Neural cell (in vitro differentiated cells): ENCODE data around the gene PRKAG2. TPM values are rescaled to one million over a fixed set of nuclear protein-coding genes. Genes with fewer than 3 reads are reported as not detected.

Source experiments
- H2AFZ ChIP-seq: fragments of 200-600, 300-800 bp; sonication (generic), shearing (Covaris generic); 2 replicates; pipeline ENCODE4 v1.6.0; 2014; ENCODE audit warnings: low read depth, mild to moderate bottlenecking, antibody characterized with exemption, low read length, moderate library complexity
- H3F3A ChIP-seq: fragments of 200-600 bp; shearing (Covaris generic); 2 replicates; pipeline ENCODE4 v1.6.1; 2016; ENCODE audit warnings: mild to moderate bottlenecking, moderate library complexity, mixed read lengths, antibody characterized with exemption, low read length; ENCODE audit not compliant: insufficient read depth, poor library complexity, severe bottlenecking
- H3K27ac ChIP-seq: fragments of 200-600, 300-800 bp; sonication (generic), shearing (Covaris generic); 2 replicates; pipeline ENCODE4 v1.5.1; 2014; ENCODE audit warnings: mild to moderate bottlenecking, low read length, moderate library complexity
- H3K27me3 ChIP-seq: fragments of 300-800, 200-600 bp; sonication (generic), shearing (Covaris generic); 2 replicates; pipeline ENCODE4 v1.6.0; 2014; ENCODE audit warnings: mild to moderate bottlenecking, low read depth, low read length, moderate library complexity; ENCODE audit not compliant: insufficient read depth
- H3K36me3 ChIP-seq: fragments of 300-800, 200-600 bp; sonication (generic), shearing (Covaris generic); 2 replicates; pipeline ENCODE4 v1.5.1; 2014; ENCODE audit warnings: mild to moderate bottlenecking, antibody characterized with exemption, low read length, moderate library complexity; ENCODE audit not compliant: insufficient read depth
- H3K4me2 ChIP-seq: fragments of 300-800, 200-600 bp; sonication (generic), shearing (Covaris generic); 2 replicates; pipeline ENCODE4 v1.6.0; 2014; ENCODE audit warnings: mild to moderate bottlenecking, low read length
- H3K4me3 ChIP-seq: fragments of 300-800, 200-600 bp; sonication (generic), shearing (Covaris generic); 2 replicates; pipeline ENCODE4 v1.5.1; 2014; ENCODE audit warnings: mild to moderate bottlenecking, low read length, moderate library complexity
- H3K79me2 ChIP-seq: fragments of 200-600 bp; shearing (Covaris generic); replicated peaks from 2 replicates; pipeline ENCODE4 v1.6.0; 2014; ENCODE audit warnings: mild to moderate bottlenecking, low read length, moderate library complexity; ENCODE audit not compliant: insufficient read depth
- H3K9ac ChIP-seq: fragments of 300-800, 200-600 bp; sonication (generic), shearing (Covaris generic); 2 replicates; pipeline ENCODE4 v1.6.1; 2016; ENCODE audit warnings: mild to moderate bottlenecking, low read length, mixed read lengths
- H3K9me2 ChIP-seq: fragments of 200-600 bp; shearing (Covaris generic); 2 replicates; pipeline ENCODE4 v1.6.1; 2016; ENCODE audit warnings: mild to moderate bottlenecking, low read length, mixed read lengths; ENCODE audit not compliant: insufficient read depth
- H3K9me3 ChIP-seq: fragments of 200-600, 300-800 bp; sonication (generic), shearing (Covaris generic); 2 replicates; pipeline ENCODE4 v1.6.1; 2016; ENCODE audit warnings: mild to moderate bottlenecking, mixed run types, low read length, moderate library complexity, mixed read lengths
- H4K20me1 ChIP-seq: fragments of 200-600 bp; shearing (Covaris generic); 2 replicates; pipeline ENCODE4 v1.6.1; 2016; ENCODE audit warnings: mild to moderate bottlenecking, mixed run types; ENCODE audit not compliant: insufficient read depth
- CTCF ChIP-seq: fragments of 450-650 bp; IDR thresholded peaks from 2 replicates; pipeline ENCODE4 v1.5.1; 2014; ENCODE audit warnings: antibody characterized with exemption, mild to moderate bottlenecking, moderate library complexity; ENCODE audit not compliant: poor library complexity, severe bottlenecking
- EP300 ChIP-seq: fragments of 450-650 bp; conservative IDR thresholded peaks from 2 replicates; pipeline ENCODE4 v1.6.1; 2014; ENCODE audit warnings: antibody characterized with exemption, mild to moderate bottlenecking, moderate library complexity; ENCODE audit not compliant: poor library complexity, severe bottlenecking
- EZH2 ChIP-seq: fragments of 200-600, 300-800 bp; shearing (Covaris generic), sonication (generic); IDR thresholded peaks from 2 replicates; pipeline ENCODE4 v1.6.1; 2014; ENCODE audit warnings: antibody characterized with exemption, low read length, borderline replicate concordance, mild to moderate bottlenecking; ENCODE audit not compliant: insufficient read depth, poor library complexity, severe bottlenecking
- MXI1 ChIP-seq: fragments of 450-650 bp; conservative IDR thresholded peaks from 2 replicates; pipeline ENCODE4 v1.6.1; 2014; ENCODE audit warnings: antibody characterized with exemption, mild to moderate bottlenecking; ENCODE audit not compliant: poor library complexity, severe bottlenecking
- POLR2AphosphoS5 ChIP-seq: IDR thresholded peaks from 2 replicates; pipeline ENCODE4 v1.6.1; 2012
- RAD21 ChIP-seq: fragments of 450-650 bp; conservative IDR thresholded peaks from 2 replicates; pipeline ENCODE4 v1.6.1; 2014; ENCODE audit warnings: antibody characterized with exemption, mild to moderate bottlenecking, moderate library complexity
- REST ChIP-seq: IDR thresholded peaks from 2 replicates; pipeline ENCODE4 v1.6.1; 2012; ENCODE audit warnings: borderline replicate concordance
- SMC3 ChIP-seq: fragments of 450-650 bp; conservative IDR thresholded peaks from 2 replicates; pipeline ENCODE4 v1.6.1; 2014; ENCODE audit warnings: antibody characterized with exemption, mild to moderate bottlenecking, moderate library complexity; ENCODE audit not compliant: poor library complexity
- TAF1 ChIP-seq: IDR thresholded peaks from 2 replicates; pipeline ENCODE4 v1.6.1; 2012; ENCODE audit warnings: low read depth
- polyA plus RNA-seq: library from polyadenylated mRNA; depleted of rRNA; stranded (reverse); fragments of >200 nt; gene quantifications from 2 replicates; pipeline ENCODE4 v1.2.3, GENCODE V29; 2014

Gene PRKAG2
- polyA plus RNA-seq, 1 donor from 2014 or later: 22.9 TPM

GRCh38 chr7:151817981-151818673 lies 58.8 kb downstream of the PRKAG2 start:
- Histone ChIP-seq H3K36me3 (no peaks in the 10 kb centered on the region), H3K9me2 (no peaks in the 10 kb centered on the region), H3K27me3 (peaks cover 6% of the 10 kb centered on the region), H3K27ac (no peak overlapping the region), H3F3A (no peaks in the 10 kb centered on the region), H3K4me3 (no peak overlapping the region), H3K9ac (no peak overlapping the region), H2AFZ (no peak overlapping the region), H3K4me2 (no peak overlapping the region), H3K79me2 (no peaks in the 10 kb centered on the region), H4K20me1 (no peaks in the 10 kb centered on the region), H3K9me3 (no peaks in the 10 kb centered on the region)
- TF ChIP-seq EZH2: no peak
- no peak for TF ChIP-seq CTCF
- TF ChIP-seq SMC3: no peak
- TF ChIP-seq TAF1: no peak
- TF ChIP-seq RAD21: no peak
- peak; percentile 53 for TF ChIP-seq POLR2AphosphoS5
- TF ChIP-seq MXI1: no peak
- peak; percentile 57 for TF ChIP-seq EP300
- TF ChIP-seq REST: no peak

DNA sequence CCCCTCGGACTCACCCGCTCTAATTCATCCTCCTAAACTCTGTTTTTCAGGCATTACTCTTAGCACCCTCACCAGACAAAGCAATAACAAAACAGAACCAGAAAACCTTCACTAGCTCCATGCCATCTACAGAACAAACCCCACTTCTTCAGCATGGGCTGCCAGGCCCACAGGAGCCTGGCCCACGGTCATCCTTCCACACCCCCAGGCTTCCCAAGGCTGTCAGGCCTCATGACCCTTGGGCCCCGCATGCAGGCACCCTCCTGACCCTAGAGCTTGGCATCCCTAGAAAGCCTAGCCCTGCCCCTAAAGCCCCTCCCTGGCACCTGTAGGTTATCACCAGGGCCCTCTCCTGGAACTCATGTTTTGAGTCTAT lies 59.6 kb downstream of the PRKAG2 start:
- H3K9ac ChIP-seq: no peak overlapping the region
- H3K4me2 ChIP-seq: no peak overlapping the region
- H3K9me3 ChIP-seq: no peaks in the 10 kb centered on the region
- H2AFZ ChIP-seq: no peak overlapping the region
- no peaks in the 10 kb centered on the region for H3K9me2 ChIP-seq
- no peaks in the 10 kb centered on the region for H4K20me1 ChIP-seq
- H3K27me3 ChIP-seq: peaks cover 6% of the 10 kb centered on the region
- H3K36me3 ChIP-seq: no peaks in the 10 kb centered on the region
- TF ChIP-seq MXI1 (no peak), EZH2 (no peak), RAD21 (no peak), POLR2AphosphoS5 (no peak), EP300 (no peak)
- H3K27ac ChIP-seq: no peak overlapping the region
- H3K4me3 ChIP-seq: no peak overlapping the region
- no peaks in the 10 kb centered on the region for H3K79me2 ChIP-seq
- no peaks in the 10 kb centered on the region for H3F3A ChIP-seq
